Caco-2 (cell line): ENCODE data around the gene SEC61G. TPM values are rescaled to one million over a fixed set of nuclear protein-coding genes. Genes with fewer than 3 reads are reported as not detected.

Experiments
- BruUV-seq: library from RNA; stranded (reverse); fragments of 400-500 nt; replicated peaks from 2 replicates; lab custom pipeline; 2021; lab: Mats Ljungman, UMichigan
- CTCF ChIA-PET: fragments of 300-600 bp; sonication (Branson Sonifier 250); formaldehyde crosslinking; loops from one replicate; lab custom pipeline; 2022; ENCODE audit warnings: antibody characterized with exemption; lab: Charles Lee
- POLR2A ChIA-PET: fragments of 300-600 bp; sonication (Branson Sonifier 250); formaldehyde crosslinking; loops from one replicate; lab custom pipeline; 2022; ENCODE audit warnings: antibody characterized with exemption; lab: Charles Lee
- DNase-seq, 2 experiments: peaks; one replicate each; pipeline versions ENCODE4 v3.0.0 to v3.0.0-alpha.2; 2020 to 2022
- H3K27me3 ChIP-seq: replicated peaks from 2 replicates; pipeline ENCODE4 v1.6.0; 2011; ENCODE audit warnings: low read length; ENCODE audit not compliant: control insufficient read depth, insufficient read depth
- H3K36me3 ChIP-seq: 2 replicates; pipeline ENCODE4 v1.5.1; 2011; ENCODE audit warnings: low read length; ENCODE audit not compliant: control insufficient read depth, insufficient read depth
- H3K4me1 ChIP-seq: fragments of 250-450 bp; sonication (Bioruptor Pico); 2 replicates; pipeline ENCODE4 v1.5.1; 2020; ENCODE audit warnings: mild to moderate bottlenecking
- H3K4me3 ChIP-seq: 2 replicates; pipeline ENCODE4 v1.5.1; 2011; ENCODE audit warnings: low read depth, mild to moderate bottlenecking, control low read depth, low read length
- H3K9me3 ChIP-seq: fragments of 250-450 bp; sonication (Bioruptor Pico); 2 replicates; pipeline ENCODE4 v1.5.1; 2020; ENCODE audit warnings: mild to moderate bottlenecking, moderate library complexity
- H3K27ac Mint-ChIP-seq: one replicate; pipeline ENCODE4 v1.8.0; 2022; ENCODE audit warnings: mixed read lengths; ENCODE audit not compliant: unreplicated experiment
- H3K27me3 Mint-ChIP-seq: one replicate; pipeline ENCODE4 v1.8.0; 2022; ENCODE audit warnings: mixed read lengths; ENCODE audit not compliant: insufficient read depth, unreplicated experiment
- H3K36me3 Mint-ChIP-seq: one replicate; pipeline ENCODE4 v1.8.0; 2022; ENCODE audit warnings: mild to moderate bottlenecking, mixed read lengths; ENCODE audit not compliant: insufficient read depth, unreplicated experiment
- H3K4me1 Mint-ChIP-seq: one replicate; pipeline ENCODE4 v1.8.0; 2022; ENCODE audit warnings: low read depth, mixed read lengths; ENCODE audit not compliant: unreplicated experiment
- H3K4me3 Mint-ChIP-seq: one replicate; pipeline ENCODE4 v1.8.0; 2022; ENCODE audit warnings: mild to moderate bottlenecking, moderate library complexity, mixed read lengths; ENCODE audit not compliant: unreplicated experiment
- H3K9me3 Mint-ChIP-seq: one replicate; pipeline ENCODE4 v1.8.0; 2022; ENCODE audit warnings: mixed read lengths; ENCODE audit not compliant: unreplicated experiment
- CTCF ChIP-seq, 2 experiments: fragments of 200-600 bp in 1 of 2; IDR thresholded peaks; 1 replicate in 1 of 2; 2 replicates in 1 of 2; pipeline versions ENCODE4 v1.5.1 to v1.8.0; 2011 to 2022; ENCODE audit warnings: antibody characterized with exemption in 1 of 2, control low read depth in 1 of 2, inconsistent platforms in 1 of 2, low read depth in 1 of 2, low read length in 1 of 2, mild to moderate bottlenecking in 1 of 2, moderate library complexity in 1 of 2; ENCODE audit not compliant: insufficient read depth in 1 of 2, severe bottlenecking in 1 of 2, unreplicated experiment in 1 of 2
- intact Hi-C: fragments of 100-400 bp; cut with micrococcal nuclease; formaldehyde crosslinking; loops from one replicate; pipeline ENCODE4 v1.10.0; 2022; ENCODE audit not compliant: unreplicated experiment
- total RNA-seq: library from RNA; stranded (reverse); gene quantifications from 2 replicates; pipeline ENCODE4 v1.2.3, GENCODE V29; 2022

The SEC61G gene
- total RNA-seq, 1 experiment from 2014 or later: 189 TPM

GRCh38 chr7:54738737-54739136 lies 20.3 kb downstream of the SEC61G start:
- BruUV-seq: no TSS peak
- no peaks in the 10 kb centered on the region for H3K27me3 ChIP-seq
- H3K36me3 ChIP-seq: no peaks in the 10 kb centered on the region
- Mint-ChIP-seq H3K27ac (no peak overlapping the region), H3K4me3 (no peak overlapping the region), H3K27me3 (no peaks in the 10 kb centered on the region), H3K36me3 (no peaks in the 10 kb centered on the region), H3K9me3 (no peaks in the 10 kb centered on the region), H3K4me1 (no peaks in the 10 kb centered on the region)
- intact Hi-C loops: no loop called here
- H3K9me3 ChIP-seq: no peaks in the 10 kb centered on the region
- ChIA-PET POLR2A (no interaction called here), CTCF (interaction anchor here (0.5 to 0.6 kb wide), 2 partner anchors 47 to 860 kb away, joined by 3 to 4 read pairs; no protein-coding TSS in a partner anchor)
- no peak overlapping the region for H3K4me3 ChIP-seq
- no peak for TF ChIP-seq CTCF (IDR thresholded peaks at IDR 0.05; ENCODE audit: insufficient read depth in 1 of 2, low read depth in 1 of 2, low read length in 1 of 2, severe bottlenecking in 1 of 2, unreplicated experiment in 1 of 2)
- DNase-seq: no peak
- no peaks in the 10 kb centered on the region for H3K4me1 ChIP-seq

GRCh38 chr7:54729107-54729506 lies 29.9 kb downstream of the SEC61G start:
- Histone ChIP-seq H3K27me3 (no peaks in the 10 kb centered on the region), H3K4me1 (no peaks in the 10 kb centered on the region), H3K36me3 (no peaks in the 10 kb centered on the region), H3K4me3 (no peak overlapping the region), H3K9me3 (0 out of 2 replicates have a peak, but pooled peaks cover 3% of the 10 kb centered on the region)
- no TSS peak for BruUV-seq
- CTCF ChIA-PET: no interaction called here
- POLR2A ChIA-PET: no interaction called here
- intact Hi-C loops: no loop called here
- Mint-ChIP-seq H3K9me3 (no peaks in the 10 kb centered on the region), H3K4me1 (no peaks in the 10 kb centered on the region), H3K4me3 (no peak overlapping the region), H3K27ac (no peak overlapping the region), H3K36me3 (no peaks in the 10 kb centered on the region), H3K27me3 (peaks cover 4% of the 10 kb centered on the region)
- TF ChIP-seq CTCF (IDR thresholded peaks at IDR 0.05; ENCODE audit: insufficient read depth in 1 of 2, low read depth in 1 of 2, low read length in 1 of 2, severe bottlenecking in 1 of 2, unreplicated experiment in 1 of 2): no peak
- no peak for DNase-seq

GRCh38 chr7:54728411-54728810 lies 30.6 kb downstream of the SEC61G start:
- Histone ChIP-seq H3K9me3 (0 out of 2 replicates have a peak, but pooled peaks cover 3% of the 10 kb centered on the region), H3K27me3 (no peaks in the 10 kb centered on the region), H3K4me3 (no peak overlapping the region), H3K4me1 (no peaks in the 10 kb centered on the region), H3K36me3 (no peaks in the 10 kb centered on the region)
- Mint-ChIP-seq H3K27ac (no peak overlapping the region), H3K9me3 (no peaks in the 10 kb centered on the region), H3K4me3 (no peak overlapping the region), H3K27me3 (peaks cover 6% of the 10 kb centered on the region), H3K36me3 (no peaks in the 10 kb centered on the region), H3K4me1 (no peaks in the 10 kb centered on the region)
- no peak for TF ChIP-seq CTCF (IDR thresholded peaks at IDR 0.05; ENCODE audit: insufficient read depth in 1 of 2, low read depth in 1 of 2, low read length in 1 of 2, severe bottlenecking in 1 of 2, unreplicated experiment in 1 of 2)
- no TSS peak for BruUV-seq
- POLR2A ChIA-PET: no interaction called here
- CTCF ChIA-PET: no interaction called here
- DNase-seq: no peak
- intact Hi-C loops: no loop called here
